Measurements from ENCODE around the gene PHYHD1. TPM values are rescaled to one million over a fixed set of nuclear protein-coding genes. Genes with fewer than 3 reads are reported as not detected.

Gene PHYHD1
- total RNA-seq, 2 donors from 2014 or later = 36.4 to 50.9 TPM

DNA sequence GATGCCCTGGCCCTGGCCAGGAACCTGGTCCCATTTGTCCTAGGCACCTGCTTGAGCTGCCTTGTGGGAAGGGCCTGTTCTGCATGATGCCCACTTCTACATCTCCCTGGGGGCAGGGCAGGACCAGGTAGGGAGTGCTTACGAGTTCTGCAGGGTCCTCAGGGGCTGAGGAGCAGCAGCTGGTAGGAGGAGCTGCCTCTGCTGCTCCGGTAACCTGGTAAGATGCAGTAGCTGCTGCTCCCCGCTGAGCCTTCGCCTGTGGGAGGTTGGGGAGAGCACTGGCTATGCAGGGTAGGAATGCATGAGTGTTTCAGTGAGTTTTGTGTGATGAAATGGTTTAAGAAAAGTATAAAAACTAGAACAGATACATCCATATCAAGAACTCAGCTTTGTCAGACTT lies 25.2 kb upstream of the PHYHD1 start:
- H3K27ac ChIP-seq = peak overlapping the region in 1 of 2 donors; percentile 9
- intact Hi-C loops (cut with DNase I) = no loop called here
- WGBS = 46% methylated on average over 3 of the region's 4 CpGs
- no peaks in the 10 kb centered on the region for H3K36me3 ChIP-seq
- H3K27me3 ChIP-seq (replicated peaks; ENCODE audit: insufficient read depth) = no peaks in the 10 kb centered on the region
- no peaks in the 10 kb centered on the region for H3K9me3 ChIP-seq
- H3K4me3 ChIP-seq = no peak overlapping the region
- no peak for DNase-seq (ENCODE audit: low spot score)
- H3K4me1 ChIP-seq (replicated peaks) = peaks cover 13% of the 10 kb centered on the region
- TF ChIP-seq, protein P1, sequence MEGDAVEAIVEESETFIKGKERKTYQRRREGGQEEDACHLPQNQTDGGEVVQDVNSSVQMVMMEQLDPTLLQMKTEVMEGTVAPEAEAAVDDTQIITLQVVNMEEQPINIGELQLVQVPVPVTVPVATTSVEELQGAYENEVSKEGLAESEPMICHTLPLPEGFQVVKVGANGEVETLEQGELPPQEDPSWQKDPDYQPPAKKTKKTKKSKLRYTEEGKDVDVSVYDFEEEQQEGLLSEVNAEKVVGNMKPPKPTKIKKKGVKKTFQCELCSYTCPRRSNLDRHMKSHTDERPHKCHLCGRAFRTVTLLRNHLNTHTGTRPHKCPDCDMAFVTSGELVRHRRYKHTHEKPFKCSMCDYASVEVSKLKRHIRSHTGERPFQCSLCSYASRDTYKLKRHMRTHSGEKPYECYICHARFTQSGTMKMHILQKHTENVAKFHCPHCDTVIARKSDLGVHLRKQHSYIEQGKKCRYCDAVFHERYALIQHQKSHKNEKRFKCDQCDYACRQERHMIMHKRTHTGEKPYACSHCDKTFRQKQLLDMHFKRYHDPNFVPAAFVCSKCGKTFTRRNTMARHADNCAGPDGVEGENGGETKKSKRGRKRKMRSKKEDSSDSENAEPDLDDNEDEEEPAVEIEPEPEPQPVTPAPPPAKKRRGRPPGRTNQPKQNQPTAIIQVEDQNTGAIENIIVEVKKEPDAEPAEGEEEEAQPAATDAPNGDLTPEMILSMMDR (IDR thresholded peaks at IDR 0.05) = no peak
- TF ChIP-seq POLR2A (IDR thresholded peaks at IDR 0.05) = no peak
- no peak for TF ChIP-seq POLR2AphosphoS5 (IDR thresholded peaks at IDR 0.05)

DNA sequence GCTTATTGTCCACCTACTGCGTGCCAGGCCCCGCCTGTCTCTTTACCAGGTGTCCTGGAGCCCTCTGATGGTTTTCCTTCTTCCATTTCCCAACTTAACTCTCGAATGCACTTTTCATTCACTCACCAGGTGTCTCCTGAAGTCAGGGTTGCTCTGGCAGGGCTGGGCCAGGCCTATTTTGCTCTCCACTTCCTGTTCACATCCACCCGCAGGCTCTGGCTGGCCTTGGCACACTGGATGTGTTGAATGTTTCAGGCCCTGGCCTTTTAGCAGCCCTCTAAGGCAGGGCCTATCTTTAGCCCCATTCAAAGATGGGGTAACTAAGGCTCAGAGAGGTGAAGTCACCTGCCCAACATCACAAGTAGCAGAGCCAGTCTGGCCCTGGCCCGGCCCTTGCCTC lies 22.4 kb upstream of the PHYHD1 start:
- Histone ChIP-seq H3K4me1 (replicated peaks) (peaks cover 4% of the 10 kb centered on the region), H3K27ac (peak overlapping the region; percentile 51 to 63), H3K27me3 (replicated peaks; ENCODE audit: insufficient read depth) (no peaks in the 10 kb centered on the region), H3K9me3 (no peaks in the 10 kb centered on the region), H3K36me3 (no peaks in the 10 kb centered on the region), H3K4me3 (no peak overlapping the region)
- intact Hi-C loops (cut with DNase I) = no loop called here
- TF ChIP-seq POLR2A (IDR thresholded peaks at IDR 0.05) (no peak), POLR2AphosphoS5 (IDR thresholded peaks at IDR 0.05) (no peak)
- TF ChIP-seq, protein P1 (IDR thresholded peaks at IDR 0.05) = no peak
- no peak for DNase-seq (ENCODE audit: low spot score)
- WGBS = 84% methylated on average over 5 of the region's 5 CpGs

DNA sequence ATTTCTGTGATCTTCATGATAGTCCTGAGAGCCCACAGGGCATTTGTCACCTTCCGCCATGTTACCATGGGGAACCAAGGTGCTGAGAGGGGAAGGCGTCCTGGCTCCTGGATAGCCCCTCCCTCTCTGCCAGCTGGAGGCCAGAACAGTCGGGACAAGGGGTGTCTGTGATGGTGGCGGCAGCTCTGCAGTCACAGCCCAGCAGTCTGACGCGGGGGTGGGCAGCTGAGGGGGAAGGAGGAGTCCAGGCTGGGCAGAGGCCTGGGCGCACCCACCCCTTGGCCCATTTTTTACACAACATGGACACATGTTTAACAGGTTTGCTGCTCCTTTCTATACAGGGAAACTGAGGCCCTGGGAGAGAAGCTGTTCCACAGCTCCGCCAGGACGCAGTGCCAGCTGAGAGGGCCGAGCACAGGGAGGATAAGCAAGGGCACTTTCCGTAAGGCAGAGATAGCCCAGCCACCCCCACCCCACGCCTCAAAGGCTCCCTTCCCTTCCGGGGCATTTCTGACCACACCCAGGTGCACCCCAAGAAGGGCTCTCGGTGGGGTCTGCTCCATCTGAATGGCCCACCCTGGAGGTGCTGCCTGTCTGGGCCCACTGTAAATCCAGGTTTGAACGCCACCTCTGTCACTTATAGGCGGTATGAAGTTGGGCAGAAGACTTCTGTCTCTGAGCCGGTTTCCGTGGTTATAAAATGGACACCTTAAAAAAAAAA lies 21.8 kb upstream of the PHYHD1 start:
- peaks cover 4% of the 10 kb centered on the region for H3K4me1 ChIP-seq (replicated peaks)
- intact Hi-C loops (cut with DNase I) = no loop called here
- no peak for DNase-seq (ENCODE audit: low spot score)
- H3K27ac ChIP-seq = peak overlapping the region; percentile 51 to 63
- no peak for TF ChIP-seq POLR2A (IDR thresholded peaks at IDR 0.05)
- TF ChIP-seq, protein P1 (IDR thresholded peaks at IDR 0.05) = no peak
- no peak for TF ChIP-seq POLR2AphosphoS5 (IDR thresholded peaks at IDR 0.05)
- WGBS = 74% methylated on average over 18 of the region's 18 CpGs
- no peak overlapping the region for H3K4me3 ChIP-seq
- H3K36me3 ChIP-seq = no peaks in the 10 kb centered on the region
- H3K27me3 ChIP-seq (replicated peaks; ENCODE audit: insufficient read depth) = no peaks in the 10 kb centered on the region
- H3K9me3 ChIP-seq = no peaks in the 10 kb centered on the region

- intact Hi-C loops (cut with DNase I) = no loop called here
- Histone ChIP-seq H3K27ac (peak overlapping the region; percentile 51 to 63), H3K4me3 (no peak overlapping the region), H3K9me3 (no peaks in the 10 kb centered on the region), H3K36me3 (no peaks in the 10 kb centered on the region), H3K27me3 (replicated peaks; ENCODE audit: insufficient read depth) (no peaks in the 10 kb centered on the region), H3K4me1 (replicated peaks) (peaks cover 4% of the 10 kb centered on the region)
- DNase-seq (ENCODE audit: low spot score) = no peak
- 49% methylated on average over 8 of the region's 8 CpGs for WGBS
- TF ChIP-seq, protein P1 (IDR thresholded peaks at IDR 0.05) = no peak
- TF ChIP-seq POLR2AphosphoS5 (IDR thresholded peaks at IDR 0.05) = peak; percentile 19
Measured at GRCh38 chr9:128899566-128900322, 21.0 kb upstream of the PHYHD1 start.
